Testis (tissue), 3 donors: ENCODE results near the gene MARCHF7. TPM values are rescaled to one million over a fixed set of nuclear protein-coding genes. Genes with fewer than 3 reads are reported as not detected.

Experiments
- DNase-seq: peaks from one replicate; pipeline ENCODE4 v3.0.0-alpha.2; 2019
- H3K27ac ChIP-seq, 2 donors: fragments of 200-600 bp; sonication (generic); one replicate each; pipeline ENCODE4 v1.5.1; 2019
- H3K27me3 ChIP-seq: fragments of 200-600 bp; sonication (generic); one replicate; pipeline ENCODE4 v1.5.1; 2019
- H3K36me3 ChIP-seq: fragments of 200-600 bp; sonication (generic); one replicate; pipeline ENCODE4 v1.5.1; 2017; ENCODE audit warnings: low read depth; ENCODE audit errors: missing control alignments
- H3K4me1 ChIP-seq: fragments of 200-600 bp; sonication (generic); one replicate; pipeline ENCODE4 v1.5.1; 2019
- H3K4me3 ChIP-seq, 2 donors: fragments of 200-600 bp; sonication (generic); one replicate each; pipeline ENCODE4 v1.5.1; 2017 to 2019
- H3K9me3 ChIP-seq: fragments of 200-600 bp; sonication (generic); one replicate; pipeline ENCODE4 v1.5.1; 2017
- POLR2A ChIP-seq: fragments of 450-650 bp; IDR thresholded peaks from one replicate; pipeline ENCODE4 v1.6.1; 2017; ENCODE audit warnings: antibody characterized with exemption, mild to moderate bottlenecking, moderate library complexity
- WGBS, 2 donors: methylation state at CpG; one replicate each; pipeline ENCODE4 v1.1.5; 2018; 5-methylcytosine and 5-hydroxymethylcytosine counted together
- intact Hi-C: fragments of 100-400 bp; cut with DNase I; formaldehyde crosslinking; loops from one replicate; pipeline ENCODE4 v1.15.1; 2023; ENCODE audit warnings: low total_unique reads
- polyA plus RNA-seq: library from polyadenylated mRNA; stranded (reverse); fragments of 350-450 nt; fragmentation: Illumina TruSeq; extraction: RNeasy Lipid Tissue Mini Kit (QIAGEN cat#74804); gene quantifications from one replicate; pipeline ENCODE4 v1.2.3, GENCODE V29; 2014; ENCODE audit warnings: low read depth, low replicate concordance; ENCODE audit not compliant: insufficient read depth
- total RNA-seq, 2 donors: library from RNA; depleted of rRNA; stranded (reverse); fragments of >200 nt; gene quantifications; one replicate each; pipeline ENCODE4 v1.2.3, GENCODE V29; 2016
- TF ChIP-seq, protein P1 (sequence below), 3 experiments: fragments of 450-650 bp in 2 of 3; fragments of 200-600 bp in 1 of 3; sonication (generic) in 1 of 3; IDR thresholded peaks; one replicate each; pipeline ENCODE4 v1.5.1; 2016 to 2019; ENCODE audit warnings: antibody characterized with exemption in 3 of 3, mild to moderate bottlenecking in 2 of 3, moderate library complexity in 1 of 3

The MARCHF7 gene
- total and polyA plus RNA-seq, 3 donors from 2014 or later, result 89.4 to 115 (median 97.8) TPM

GRCh38 chr2:159758686-159759085 lies 46.4 kb downstream of the MARCHF7 start:
- intact Hi-C loops, result no loop called here
- H3K36me3 ChIP-seq, result no peaks in the 10 kb centered on the region
- WGBS, 2 donors, result 78 to 85% methylated on average over 1 of the region's 1 CpG

GRCh38 chr2:159759577-159759976 lies 47.3 kb downstream of the MARCHF7 start:
- H3K4me3 ChIP-seq, result no peak overlapping the region
- H3K27ac ChIP-seq, result peak overlapping the region in 1 of 2 donors; percentile 11
- H3K36me3 ChIP-seq, result no peaks in the 10 kb centered on the region
- WGBS, 2 donors, result 78 to 82% methylated on average over 3 of the region's 3 CpGs
- H3K9me3 ChIP-seq, result no peaks in the 10 kb centered on the region
- H3K27me3 ChIP-seq, result no peaks in the 10 kb centered on the region
- no peak for DNase-seq
- intact Hi-C loops, result no loop called here
- no peaks in the 10 kb centered on the region for H3K4me1 ChIP-seq
- no peak for TF ChIP-seq POLR2A

More at GRCh38 chr2:159758686-159759085, 46.4 kb downstream of the MARCHF7 start:
- Histone ChIP-seq H3K4me3 (no peak overlapping the region), H3K27me3 (no peaks in the 10 kb centered on the region), H3K9me3 (no peaks in the 10 kb centered on the region), H3K27ac (no peak overlapping the region), H3K4me1 (no peaks in the 10 kb centered on the region)
- DNase-seq, result no peak
- no peak for TF ChIP-seq POLR2A
- TF ChIP-seq, protein P1, sequence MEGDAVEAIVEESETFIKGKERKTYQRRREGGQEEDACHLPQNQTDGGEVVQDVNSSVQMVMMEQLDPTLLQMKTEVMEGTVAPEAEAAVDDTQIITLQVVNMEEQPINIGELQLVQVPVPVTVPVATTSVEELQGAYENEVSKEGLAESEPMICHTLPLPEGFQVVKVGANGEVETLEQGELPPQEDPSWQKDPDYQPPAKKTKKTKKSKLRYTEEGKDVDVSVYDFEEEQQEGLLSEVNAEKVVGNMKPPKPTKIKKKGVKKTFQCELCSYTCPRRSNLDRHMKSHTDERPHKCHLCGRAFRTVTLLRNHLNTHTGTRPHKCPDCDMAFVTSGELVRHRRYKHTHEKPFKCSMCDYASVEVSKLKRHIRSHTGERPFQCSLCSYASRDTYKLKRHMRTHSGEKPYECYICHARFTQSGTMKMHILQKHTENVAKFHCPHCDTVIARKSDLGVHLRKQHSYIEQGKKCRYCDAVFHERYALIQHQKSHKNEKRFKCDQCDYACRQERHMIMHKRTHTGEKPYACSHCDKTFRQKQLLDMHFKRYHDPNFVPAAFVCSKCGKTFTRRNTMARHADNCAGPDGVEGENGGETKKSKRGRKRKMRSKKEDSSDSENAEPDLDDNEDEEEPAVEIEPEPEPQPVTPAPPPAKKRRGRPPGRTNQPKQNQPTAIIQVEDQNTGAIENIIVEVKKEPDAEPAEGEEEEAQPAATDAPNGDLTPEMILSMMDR (IDR thresholded peaks at IDR 0.05), result no peak

DNA sequence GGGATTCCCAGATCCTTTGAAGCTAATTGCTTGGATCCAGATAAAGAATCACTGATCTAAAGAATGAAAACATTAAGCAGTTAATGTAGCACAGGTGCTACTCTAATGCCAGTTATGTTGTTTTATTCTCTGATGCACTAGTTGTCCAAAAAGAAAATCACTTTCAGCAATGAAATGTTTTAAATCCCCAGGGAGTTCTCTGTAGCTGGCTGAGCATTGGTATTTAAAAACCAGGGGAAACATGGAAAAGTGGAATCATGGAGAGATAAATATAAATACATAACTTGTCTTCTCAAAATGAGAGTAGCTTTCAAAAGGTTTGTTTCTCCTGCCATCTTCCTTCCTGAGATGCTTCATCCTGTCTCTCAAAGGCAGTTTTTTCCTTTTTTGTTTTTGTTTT lies 48.0 kb downstream of the MARCHF7 start:
- H3K4me3 ChIP-seq, result no peak overlapping the region
- H3K9me3 ChIP-seq, result no peaks in the 10 kb centered on the region
- intact Hi-C loops, result no loop called here
- DNase-seq, result no peak
- TF ChIP-seq, protein P1 (IDR thresholded peaks at IDR 0.05), result no peak
- no peak for TF ChIP-seq POLR2A
- H3K4me1 ChIP-seq, result no peaks in the 10 kb centered on the region
- H3K27me3 ChIP-seq, result no peaks in the 10 kb centered on the region
- H3K27ac ChIP-seq, result peak overlapping the region in 1 of 2 donors; percentile 11
- H3K36me3 ChIP-seq, result no peaks in the 10 kb centered on the region

DNA sequence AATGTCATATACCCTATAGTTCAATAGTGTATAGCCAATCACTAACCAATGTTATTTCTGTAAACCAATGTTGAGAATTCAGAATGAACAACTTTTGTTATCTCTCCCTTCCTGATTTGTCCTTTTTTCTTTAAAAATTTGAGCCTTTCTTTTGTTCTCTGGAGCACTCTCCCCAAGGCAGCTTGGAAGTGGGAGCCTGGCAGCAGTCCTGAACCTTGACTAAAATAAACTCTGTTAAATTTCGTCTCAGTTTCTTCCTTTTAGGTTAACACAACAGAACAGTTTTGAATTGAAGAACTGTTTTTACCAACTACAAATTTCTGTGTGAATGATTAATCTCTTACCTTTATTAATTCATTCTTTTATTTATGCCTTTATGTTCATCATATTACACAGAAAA lies 49.8 kb downstream of the MARCHF7 start:
- no peak for TF ChIP-seq POLR2A
- TF ChIP-seq, protein P1 (IDR thresholded peaks at IDR 0.05), result no peak
- DNase-seq, result no peak
- intact Hi-C loops, result no loop called here
- Histone ChIP-seq H3K4me1 (no peaks in the 10 kb centered on the region), H3K27me3 (no peaks in the 10 kb centered on the region), H3K27ac (peak overlapping the region in 1 of 2 donors; percentile 47), H3K36me3 (no peaks in the 10 kb centered on the region), H3K9me3 (no peaks in the 10 kb centered on the region), H3K4me3 (no peak overlapping the region)
- WGBS, 2 donors, result 32 to 44% methylated on average over 1 of the region's 1 CpG

Other genes with a start within 250 kb of the MARCHF7 start
- 100 to 1,000 TPM; 119 to 132 TPM for gene BAZ2B, start 96.0 kb upstream of the MARCHF7 start, total RNA-seq
- gene BAZ2B, start 96.0 kb upstream of the MARCHF7 start, polyA plus RNA-seq, result 23.5 TPM
- gene CD302, start 85.7 kb downstream of the MARCHF7 start, total RNA-seq, result 10 to 100 TPM; 18.3 to 26.4 TPM
- gene CD302, start 85.7 kb downstream of the MARCHF7 start, polyA plus RNA-seq, result 23.2 TPM
- gene LY75, start 192.2 kb downstream of the MARCHF7 start, total RNA-seq, result 1 to 10 TPM in 1 of 2 donors, under 1 TPM in 1; 0.63 to 1.5 TPM
- gene LY75, start 192.2 kb downstream of the MARCHF7 start, polyA plus RNA-seq, result 1.8 TPM